HEK293T (cell line): ENCODE data around the gene KIF1C.

ENCODE experiments used
- ARNT ChIP-seq: fragments of 450-650 bp; IDR thresholded peaks from 2 replicates; pipeline ENCODE4 v1.6.1; 2017; ENCODE audit warnings: mild to moderate bottlenecking
- BHLHE40 ChIP-seq: fragments of 450-650 bp; IDR thresholded peaks from 2 replicates; pipeline ENCODE4 v1.6.1; 2016; ENCODE audit warnings: mild to moderate bottlenecking, moderate library complexity, borderline replicate concordance
- ELF4 ChIP-seq: fragments of 450-650 bp; IDR thresholded peaks from 2 replicates; pipeline ENCODE4 v1.6.1; 2017; ENCODE audit warnings: antibody characterized with exemption
- FOXA1 ChIP-seq: fragments of 450-650 bp; IDR thresholded peaks from 2 replicates; pipeline ENCODE4 v1.6.1; 2016; ENCODE audit warnings: mild to moderate bottlenecking
- FOXK2 ChIP-seq: fragments of 450-650 bp; IDR thresholded peaks from 2 replicates; pipeline ENCODE4 v1.6.1; 2016; ENCODE audit warnings: mild to moderate bottlenecking
- FOXM1 ChIP-seq: fragments of 450-650 bp; IDR thresholded peaks from 2 replicates; pipeline ENCODE4 v1.6.1; 2017; ENCODE audit warnings: mild to moderate bottlenecking, borderline replicate concordance
- HDGF ChIP-seq: fragments of 450-650 bp; IDR thresholded peaks from 2 replicates; pipeline ENCODE4 v1.6.1; 2017; ENCODE audit warnings: antibody characterized with exemption, borderline replicate concordance
- LEF1 ChIP-seq: fragments of 450-650 bp; IDR thresholded peaks from 2 replicates; pipeline ENCODE4 v1.6.1; 2017; ENCODE audit warnings: mild to moderate bottlenecking, borderline replicate concordance
- NFRKB ChIP-seq: fragments of 450-650 bp; IDR thresholded peaks from 2 replicates; pipeline ENCODE4 v1.6.1; 2016; ENCODE audit warnings: mild to moderate bottlenecking, moderate library complexity
- PKNOX1 ChIP-seq: fragments of 450-650 bp; IDR thresholded peaks from 2 replicates; pipeline ENCODE4 v1.6.1; 2016
- SP1 ChIP-seq: fragments of 450-650 bp; IDR thresholded peaks from 2 replicates; pipeline ENCODE4 v1.6.1; 2017
- SUZ12 ChIP-seq: fragments of 450-650 bp; IDR thresholded peaks from 2 replicates; pipeline ENCODE4 v1.6.1; 2016; ENCODE audit warnings: mild to moderate bottlenecking
- TARDBP ChIP-seq: fragments of 450-650 bp; IDR thresholded peaks from 2 replicates; pipeline ENCODE4 v1.6.1; 2016
- ZNF384 ChIP-seq: fragments of 450-650 bp; IDR thresholded peaks from 2 replicates; pipeline ENCODE4 v1.6.1; 2016

GRCh38 chr17:4966844-4967538 lies 30.8 kb upstream of the KIF1C start:
- TF ChIP-seq LEF1: no peak
- TF ChIP-seq SUZ12: no peak
- no peak; the same call in 1 of the 2 replicates for TF ChIP-seq ELF4
- no peak for TF ChIP-seq SP1
- TF ChIP-seq NFRKB: no peak
- no peak for TF ChIP-seq FOXM1
- peak; percentile 100 for TF ChIP-seq PKNOX1
- no peak for TF ChIP-seq BHLHE40
- TF ChIP-seq TARDBP: no peak
- TF ChIP-seq ARNT: no peak
- no peak for TF ChIP-seq ZNF384
- no peak for TF ChIP-seq FOXK2
- TF ChIP-seq FOXA1: no peak
- no peak for TF ChIP-seq HDGF
